ENCODE measurements around the gene PADI1.

PADI1 gene

DNA sequence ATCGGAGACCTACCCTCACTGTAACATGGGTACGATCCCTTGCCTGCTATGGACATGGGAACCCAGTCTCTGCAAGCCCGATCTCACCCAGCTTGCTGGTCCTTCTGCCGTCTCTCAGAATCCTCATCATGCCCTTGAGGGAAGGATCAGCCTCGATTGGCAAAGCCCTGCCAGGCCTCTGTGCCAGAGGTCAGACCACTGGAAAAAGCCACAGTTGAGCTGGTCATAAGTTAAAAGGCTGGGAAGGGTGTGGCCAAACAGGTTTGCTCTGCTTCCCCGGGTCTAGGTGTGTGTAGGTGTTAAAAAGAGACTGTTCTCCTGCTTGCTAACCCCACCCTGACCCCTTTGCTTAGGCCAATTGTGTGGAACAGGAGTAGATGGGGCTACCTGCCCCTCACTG, 24.5 kb downstream of the PADI1 start:
- TF ChIP-seq ZFP3 (CRISPR knock-in tag; IDR thresholded peaks at IDR 0.05) (no peak), OSR1 (CRISPR knock-in tag; IDR thresholded peaks at IDR 0.05) (no peak), CSDC2 (CRISPR knock-in tag; IDR thresholded peaks at IDR 0.05) (no peak), ZC3H10 (CRISPR knock-in tag; IDR thresholded peaks at IDR 0.05) (no peak), SNAI2 (CRISPR knock-in tag; IDR thresholded peaks at IDR 0.05) (no peak), ZFP30 (CRISPR knock-in tag; IDR thresholded peaks at IDR 0.05) (no peak), RARB (CRISPR knock-in tag; IDR thresholded peaks at IDR 0.05) (no peak)
- TF ChIP-seq, protein P1, sequence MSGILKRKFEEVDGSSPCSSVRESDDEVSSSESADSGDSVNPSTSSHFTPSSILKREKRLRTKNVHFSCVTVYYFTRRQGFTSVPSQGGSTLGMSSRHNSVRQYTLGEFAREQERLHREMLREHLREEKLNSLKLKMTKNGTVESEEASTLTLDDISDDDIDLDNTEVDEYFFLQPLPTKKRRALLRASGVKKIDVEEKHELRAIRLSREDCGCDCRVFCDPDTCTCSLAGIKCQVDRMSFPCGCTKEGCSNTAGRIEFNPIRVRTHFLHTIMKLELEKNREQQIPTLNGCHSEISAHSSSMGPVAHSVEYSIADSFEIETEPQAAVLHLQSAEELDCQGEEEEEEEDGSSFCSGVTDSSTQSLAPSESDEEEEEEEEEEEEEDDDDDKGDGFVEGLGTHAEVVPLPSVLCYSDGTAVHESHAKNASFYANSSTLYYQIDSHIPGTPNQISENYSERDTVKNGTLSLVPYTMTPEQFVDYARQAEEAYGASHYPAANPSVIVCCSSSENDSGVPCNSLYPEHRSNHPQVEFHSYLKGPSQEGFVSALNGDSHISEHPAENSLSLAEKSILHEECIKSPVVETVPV (CRISPR knock-in tag; IDR thresholded peaks at IDR 0.05) = no peak
- TF ChIP-seq, protein P2, sequence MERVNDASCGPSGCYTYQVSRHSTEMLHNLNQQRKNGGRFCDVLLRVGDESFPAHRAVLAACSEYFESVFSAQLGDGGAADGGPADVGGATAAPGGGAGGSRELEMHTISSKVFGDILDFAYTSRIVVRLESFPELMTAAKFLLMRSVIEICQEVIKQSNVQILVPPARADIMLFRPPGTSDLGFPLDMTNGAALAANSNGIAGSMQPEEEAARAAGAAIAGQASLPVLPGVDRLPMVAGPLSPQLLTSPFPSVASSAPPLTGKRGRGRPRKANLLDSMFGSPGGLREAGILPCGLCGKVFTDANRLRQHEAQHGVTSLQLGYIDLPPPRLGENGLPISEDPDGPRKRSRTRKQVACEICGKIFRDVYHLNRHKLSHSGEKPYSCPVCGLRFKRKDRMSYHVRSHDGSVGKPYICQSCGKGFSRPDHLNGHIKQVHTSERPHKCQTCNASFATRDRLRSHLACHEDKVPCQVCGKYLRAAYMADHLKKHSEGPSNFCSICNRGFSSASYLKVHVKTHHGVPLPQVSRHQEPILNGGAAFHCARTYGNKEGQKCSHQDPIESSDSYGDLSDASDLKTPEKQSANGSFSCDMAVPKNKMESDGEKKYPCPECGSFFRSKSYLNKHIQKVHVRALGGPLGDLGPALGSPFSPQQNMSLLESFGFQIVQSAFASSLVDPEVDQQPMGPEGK (CRISPR knock-in tag; IDR thresholded peaks at IDR 0.05; ENCODE audit: borderline replicate concordance) = no peak

DNA sequence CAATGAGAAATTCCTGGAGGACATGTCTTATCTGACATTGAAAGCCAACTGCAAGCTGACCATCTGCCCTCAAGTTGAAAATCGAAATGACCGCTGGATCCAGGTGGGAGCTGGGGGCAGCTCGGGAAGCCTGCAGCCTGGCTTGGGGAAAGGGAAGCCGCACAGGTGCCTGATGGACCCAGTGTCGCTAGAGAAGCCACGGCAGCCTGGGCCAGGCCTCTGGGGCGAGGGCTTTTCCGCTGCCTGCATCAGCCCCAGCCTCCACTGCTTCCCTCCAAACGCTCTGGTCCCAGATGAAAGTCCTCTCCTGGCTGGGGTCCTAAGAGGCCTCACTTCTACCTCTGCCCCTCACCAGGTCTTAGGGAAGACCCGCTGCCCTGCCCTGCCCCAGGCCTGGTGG, 25.2 kb downstream of the PADI1 start:
- no peak for ATAC-seq
- no peak for TF ChIP-seq ARNTL (CRISPR knock-in tag; IDR thresholded peaks at IDR 0.05; ENCODE audit: borderline replicate concordance, low read depth)
- TF ChIP-seq RARB (CRISPR knock-in tag; IDR thresholded peaks at IDR 0.05) = no peak
- TF ChIP-seq PPARA (CRISPR knock-in tag; IDR thresholded peaks at IDR 0.05; ENCODE audit: borderline replicate concordance) = no peak
- no peak for TF ChIP-seq ZNF8 (CRISPR knock-in tag; IDR thresholded peaks at IDR 0.05)
- TF ChIP-seq TOX (CRISPR knock-in tag; IDR thresholded peaks at IDR 0.05; ENCODE audit: borderline replicate concordance) = no peak
- no peak for TF ChIP-seq BACH2 (CRISPR knock-in tag; IDR thresholded peaks at IDR 0.05; ENCODE audit: borderline replicate concordance)
- TF ChIP-seq CSDC2 (CRISPR knock-in tag; IDR thresholded peaks at IDR 0.05) = no peak
- TF ChIP-seq, protein P1 (CRISPR knock-in tag; IDR thresholded peaks at IDR 0.05) = no peak
- TF ChIP-seq, protein P3, sequence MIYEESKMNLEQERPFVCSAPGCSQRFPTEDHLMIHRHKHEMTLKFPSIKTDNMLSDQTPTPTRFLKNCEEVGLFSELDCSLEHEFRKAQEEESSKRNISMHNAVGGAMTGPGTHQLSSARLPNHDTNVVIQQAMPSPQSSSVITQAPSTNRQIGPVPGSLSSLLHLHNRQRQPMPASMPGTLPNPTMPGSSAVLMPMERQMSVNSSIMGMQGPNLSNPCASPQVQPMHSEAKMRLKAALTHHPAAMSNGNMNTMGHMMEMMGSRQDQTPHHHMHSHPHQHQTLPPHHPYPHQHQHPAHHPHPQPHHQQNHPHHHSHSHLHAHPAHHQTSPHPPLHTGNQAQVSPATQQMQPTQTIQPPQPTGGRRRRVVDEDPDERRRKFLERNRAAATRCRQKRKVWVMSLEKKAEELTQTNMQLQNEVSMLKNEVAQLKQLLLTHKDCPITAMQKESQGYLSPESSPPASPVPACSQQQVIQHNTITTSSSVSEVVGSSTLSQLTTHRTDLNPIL (CRISPR knock-in tag; IDR thresholded peaks at IDR 0.05; ENCODE audit: low read depth) = no peak
- TF ChIP-seq SNAI2 (CRISPR knock-in tag; IDR thresholded peaks at IDR 0.05) = no peak
- TF ChIP-seq OSR1 (CRISPR knock-in tag; IDR thresholded peaks at IDR 0.05) = no peak
- TF ChIP-seq ZFP3 (CRISPR knock-in tag; IDR thresholded peaks at IDR 0.05) = no peak
- no peak for TF ChIP-seq ZC3H10 (CRISPR knock-in tag; IDR thresholded peaks at IDR 0.05)
- no peak for TF ChIP-seq ESRRG (CRISPR knock-in tag; IDR thresholded peaks at IDR 0.05)
- no peak for TF ChIP-seq TCF4 (CRISPR knock-in tag; IDR thresholded peaks at IDR 0.05; ENCODE audit: borderline replicate concordance)
- TF ChIP-seq, protein P2 (CRISPR knock-in tag; IDR thresholded peaks at IDR 0.05; ENCODE audit: borderline replicate concordance) = no peak
- TF ChIP-seq POU6F1 (CRISPR knock-in tag; IDR thresholded peaks at IDR 0.05; ENCODE audit: borderline replicate concordance, low read depth) = no peak
- no peak for TF ChIP-seq ZNF565 (CRISPR knock-in tag; conservative IDR thresholded peaks at IDR 0.05; ENCODE audit: low read depth)
- TF ChIP-seq, protein P4, sequence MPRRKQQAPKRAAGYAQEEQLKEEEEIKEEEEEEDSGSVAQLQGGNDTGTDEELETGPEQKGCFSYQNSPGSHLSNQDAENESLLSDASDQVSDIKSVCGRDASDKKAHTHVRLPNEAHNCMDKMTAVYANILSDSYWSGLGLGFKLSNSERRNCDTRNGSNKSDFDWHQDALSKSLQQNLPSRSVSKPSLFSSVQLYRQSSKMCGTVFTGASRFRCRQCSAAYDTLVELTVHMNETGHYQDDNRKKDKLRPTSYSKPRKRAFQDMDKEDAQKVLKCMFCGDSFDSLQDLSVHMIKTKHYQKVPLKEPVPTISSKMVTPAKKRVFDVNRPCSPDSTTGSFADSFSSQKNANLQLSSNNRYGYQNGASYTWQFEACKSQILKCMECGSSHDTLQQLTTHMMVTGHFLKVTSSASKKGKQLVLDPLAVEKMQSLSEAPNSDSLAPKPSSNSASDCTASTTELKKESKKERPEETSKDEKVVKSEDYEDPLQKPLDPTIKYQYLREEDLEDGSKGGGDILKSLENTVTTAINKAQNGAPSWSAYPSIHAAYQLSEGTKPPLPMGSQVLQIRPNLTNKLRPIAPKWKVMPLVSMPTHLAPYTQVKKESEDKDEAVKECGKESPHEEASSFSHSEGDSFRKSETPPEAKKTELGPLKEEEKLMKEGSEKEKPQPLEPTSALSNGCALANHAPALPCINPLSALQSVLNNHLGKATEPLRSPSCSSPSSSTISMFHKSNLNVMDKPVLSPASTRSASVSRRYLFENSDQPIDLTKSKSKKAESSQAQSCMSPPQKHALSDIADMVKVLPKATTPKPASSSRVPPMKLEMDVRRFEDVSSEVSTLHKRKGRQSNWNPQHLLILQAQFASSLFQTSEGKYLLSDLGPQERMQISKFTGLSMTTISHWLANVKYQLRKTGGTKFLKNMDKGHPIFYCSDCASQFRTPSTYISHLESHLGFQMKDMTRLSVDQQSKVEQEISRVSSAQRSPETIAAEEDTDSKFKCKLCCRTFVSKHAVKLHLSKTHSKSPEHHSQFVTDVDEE (CRISPR knock-in tag; IDR thresholded peaks at IDR 0.05) = no peak
- no peak for TF ChIP-seq ZNF70 (CRISPR knock-in tag; IDR thresholded peaks at IDR 0.05)

More for the DNA sequence above, 24.5 kb downstream of the PADI1 start:
- ATAC-seq = no peak

Measured in SK-N-SH treated with all-trans-retinoic acid at 6 μM for 48 hours (cell line).